ENCODE results near the gene ARHGEF35.
"Not testable (repeated sequence)": the region's sequence is repeated elsewhere in the genome, so short reads cannot be mapped to it uniquely, and the experiment has no call there.

Gene ARHGEF35

GRCh38 chr7:144178380-144179164 lies 17.1 kb downstream of the ARHGEF35 start:
- DNase-seq = not testable (repeated sequence)

- DNase-seq = no peak
Measured at GRCh38 chr7:144174613-144175012, 21.0 kb downstream of the ARHGEF35 start.

GRCh38 chr7:144171594-144172350 lies 23.9 kb downstream of the ARHGEF35 start:
- DNase-seq = not testable (repeated sequence)

- no peak for DNase-seq
Measured at GRCh38 chr7:144164784-144165183, 30.8 kb downstream of the ARHGEF35 start.

GRCh38 chr7:144158861-144159260 lies 36.8 kb downstream of the ARHGEF35 start:
- DNase-seq = no peak

GRCh38 chr7:144148224-144148827 lies 47.3 kb downstream of the ARHGEF35 start:
- no peak for DNase-seq

GRCh38 chr7:144144426-144144825 lies 51.2 kb downstream of the ARHGEF35 start:
- no peak for DNase-seq

- DNase-seq = no peak
Measured at GRCh38 chr7:144142187-144142586, 53.4 kb downstream of the ARHGEF35 start.

- no peak for DNase-seq
Measured at GRCh38 chr7:144137501-144137900, 58.1 kb downstream of the ARHGEF35 start.
